Amniotic stem cell (primary cell): Measurements from ENCODE around the gene ZKSCAN1.
"Not testable (repeated sequence)": the region's sequence is repeated elsewhere in the genome, so short reads cannot be mapped to it uniquely, and the experiment has no call there.

Source experiments
- DNase-seq: peaks from one replicate; lab custom pipeline; 2025; lab: John Stamatoyannopoulos, UW

The ZKSCAN1 gene

GRCh38 chr7:100003711-100004661 is 11.4 kb upstream of the ZKSCAN1 start:
- DNase-seq = no peak

- DNase-seq = no peak
These were observed 7.5 kb upstream of the ZKSCAN1 start for GRCh38 chr7:100007887-100008286.

GRCh38 chr7:100008525-100008924 is 6.9 kb upstream of the ZKSCAN1 start:
- no peak for DNase-seq

- not testable (repeated sequence) for DNase-seq
These were observed 5.4 kb upstream of the ZKSCAN1 start for GRCh38 chr7:100009952-100010351.

GRCh38 chr7:100010901-100011300 is 4.5 kb upstream of the ZKSCAN1 start:
- no peak for DNase-seq

GRCh38 chr7:100011516-100011915 is 3.9 kb upstream of the ZKSCAN1 start:
- no peak for DNase-seq

- DNase-seq = not testable (repeated sequence)
These were observed 2.7 kb upstream of the ZKSCAN1 start for GRCh38 chr7:100012385-100013327.

GRCh38 chr7:100013328-100013676 is 2.1 kb upstream of the ZKSCAN1 start:
- no peak for DNase-seq

- DNase-seq = no peak
These were observed 962 bp downstream of the ZKSCAN1 start for GRCh38 chr7:100016215-100016901.

GRCh38 chr7:100017300-100017699 is 1.9 kb downstream of the ZKSCAN1 start:
- DNase-seq = no peak

GRCh38 chr7:100017875-100018274 is 2.5 kb downstream of the ZKSCAN1 start:
- no peak for DNase-seq

- DNase-seq = no peak
These were observed 4.5 kb downstream of the ZKSCAN1 start for GRCh38 chr7:100019908-100020307.

- DNase-seq = no peak
These were observed 5.9 kb downstream of the ZKSCAN1 start for GRCh38 chr7:100021297-100021696.

GRCh38 chr7:100022621-100023020 is 7.2 kb downstream of the ZKSCAN1 start:
- DNase-seq = no peak

GRCh38 chr7:100023526-100023925 is 8.1 kb downstream of the ZKSCAN1 start:
- DNase-seq = no peak

- no peak for DNase-seq
These were observed 8.7 kb downstream of the ZKSCAN1 start for GRCh38 chr7:100024020-100024619.

- DNase-seq = no peak
These were observed 11.8 kb downstream of the ZKSCAN1 start for GRCh38 chr7:100027197-100027596.

- DNase-seq = no peak
These were observed 14.2 kb downstream of the ZKSCAN1 start for GRCh38 chr7:100029596-100029995.

GRCh38 chr7:100033526-100033925 is 18.1 kb downstream of the ZKSCAN1 start:
- no peak for DNase-seq

GRCh38 chr7:100034871-100035510 is 19.6 kb downstream of the ZKSCAN1 start:
- peak; percentile 76 for DNase-seq

- no peak for DNase-seq
These were observed 20.5 kb downstream of the ZKSCAN1 start for GRCh38 chr7:100035876-100036275.
